ENCODE results near the gene TMEM234.

The TMEM234 gene

DNA sequence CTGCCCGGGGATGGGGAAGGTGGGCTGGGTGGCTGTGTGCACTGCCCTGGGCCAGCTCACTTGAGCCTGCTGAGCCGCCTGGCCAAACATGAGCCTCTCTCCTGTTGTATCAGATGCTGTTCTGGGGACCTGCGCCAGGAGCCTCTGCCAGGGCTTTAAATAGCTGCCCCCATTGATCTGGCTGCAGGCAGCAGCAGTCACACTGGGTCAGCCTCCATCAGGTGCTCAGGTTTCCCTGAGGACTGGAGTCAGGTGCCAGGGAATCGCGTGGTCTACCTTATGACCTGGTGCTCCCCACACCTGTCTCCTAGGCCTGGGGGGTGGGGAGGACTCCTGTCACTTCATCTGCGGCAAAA, 22.5 kb downstream of the TMEM234 start:
- DNase-seq (ENCODE audit: low read depth): no peak

DNA sequence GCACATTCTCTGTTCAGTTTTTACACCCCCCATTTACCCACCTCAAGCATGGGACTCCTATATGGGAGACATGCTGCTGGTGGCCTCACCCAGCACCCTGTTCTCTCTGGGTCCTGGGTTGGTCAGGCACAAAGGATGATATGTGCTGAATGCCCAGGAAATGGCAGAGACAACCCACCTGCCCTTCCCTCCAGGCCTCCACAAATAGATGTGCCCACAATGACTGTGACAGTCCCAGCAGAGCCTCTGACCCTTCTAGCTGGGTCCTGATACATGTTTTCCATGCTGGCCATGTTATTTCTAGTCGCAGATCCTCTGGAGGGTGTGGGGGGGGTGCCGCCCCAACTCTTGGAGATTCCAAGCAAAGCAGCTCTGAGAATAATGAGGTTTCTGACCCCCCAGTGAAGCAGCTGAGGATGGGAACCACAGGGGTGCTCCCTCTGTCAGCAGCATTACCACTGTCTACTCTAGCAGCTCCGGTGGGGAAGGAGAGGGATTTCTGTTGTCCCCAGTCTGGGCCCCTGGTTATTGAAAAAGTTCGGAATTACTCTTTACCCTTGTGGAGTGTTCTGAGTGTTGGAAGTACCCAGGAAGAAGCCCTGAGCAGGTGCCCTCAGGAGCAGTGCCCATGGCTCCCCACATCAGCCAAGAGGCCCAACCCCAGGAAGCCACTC, 23.0 kb downstream of the TMEM234 start:
- no peak for DNase-seq (ENCODE audit: low read depth)

DNA sequence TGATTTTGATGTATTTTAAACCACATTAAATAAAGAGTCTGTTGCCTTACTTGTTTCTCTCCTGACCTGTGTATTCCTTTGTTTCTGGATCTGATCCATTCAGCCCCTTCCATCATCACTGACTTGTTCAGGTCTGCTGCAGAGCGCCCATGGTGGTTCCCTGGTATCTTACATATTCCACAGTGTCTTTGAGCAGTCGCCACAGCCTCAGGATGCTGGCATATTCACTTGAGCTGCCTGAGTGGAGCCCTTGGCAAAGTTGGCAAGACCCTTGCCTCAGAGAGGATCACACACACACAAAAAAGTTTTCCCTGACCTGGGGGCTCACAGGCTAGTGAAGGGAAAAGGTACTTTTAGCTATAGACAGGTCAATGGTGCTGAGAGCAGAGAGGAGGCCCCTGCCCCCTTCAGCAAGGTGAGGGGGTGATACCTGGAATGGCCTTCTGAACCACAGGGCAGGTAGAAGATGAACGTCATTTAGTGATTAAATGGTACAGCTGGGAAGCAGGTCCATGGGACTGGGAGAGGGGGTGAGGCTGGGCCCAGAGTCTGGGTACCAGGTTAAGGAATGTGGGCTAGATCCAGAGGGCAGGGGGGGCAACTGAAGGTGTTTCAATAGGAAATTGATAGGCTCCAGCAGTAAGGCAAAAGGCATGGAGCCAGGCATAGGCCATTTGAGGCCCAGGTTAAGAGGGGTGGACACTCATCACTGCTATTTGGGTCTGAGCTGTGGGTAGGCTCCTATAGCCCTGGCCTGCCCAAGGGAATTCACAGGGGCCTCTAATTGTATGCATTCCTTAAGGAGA, 23.7 kb downstream of the TMEM234 start:
- DNase-seq (ENCODE audit: low read depth): no peak

DNA sequence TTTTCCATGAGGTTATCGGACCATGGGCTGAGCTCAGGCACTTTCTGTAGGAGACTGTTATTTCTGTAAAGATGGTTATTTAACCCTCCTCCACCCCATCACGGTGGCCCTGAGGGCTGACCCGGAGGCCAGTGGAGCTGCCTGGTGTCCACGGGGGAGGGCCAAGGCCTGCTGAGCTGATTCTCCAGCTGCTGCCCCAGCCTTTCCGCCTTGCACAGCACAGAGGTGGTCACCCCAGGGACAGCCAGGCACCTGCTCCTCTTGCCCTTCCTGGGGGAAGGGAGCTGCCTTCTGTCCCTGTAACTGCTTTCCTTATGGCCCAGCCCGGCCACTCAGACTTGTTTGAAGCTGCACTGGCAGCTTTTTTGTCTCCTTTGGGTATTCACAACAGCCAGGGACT, 24.3 kb downstream of the TMEM234 start:
- no peak for DNase-seq (ENCODE audit: low read depth)

DNA sequence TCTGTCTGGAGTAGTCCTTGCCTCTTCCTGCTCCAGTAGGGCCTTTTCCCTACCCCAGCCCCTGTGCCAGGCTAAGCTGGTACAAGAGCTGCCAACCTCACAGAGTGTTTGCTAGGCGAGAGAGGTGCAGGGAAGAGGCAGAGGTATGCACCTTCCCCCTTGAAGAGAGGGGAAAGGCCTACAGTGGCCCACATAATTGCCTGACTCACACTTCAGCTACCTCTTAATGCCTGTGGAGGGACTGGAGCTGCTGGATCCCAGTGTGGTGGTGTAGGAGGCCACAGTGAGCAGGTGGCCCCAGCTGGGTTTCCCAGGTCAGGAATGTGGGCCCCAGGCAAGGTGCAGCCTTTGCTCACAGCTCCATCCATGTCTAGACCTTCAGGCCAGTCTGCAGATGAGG, 25.1 kb downstream of the TMEM234 start:
- DNase-seq (ENCODE audit: low read depth): no peak

DNA sequence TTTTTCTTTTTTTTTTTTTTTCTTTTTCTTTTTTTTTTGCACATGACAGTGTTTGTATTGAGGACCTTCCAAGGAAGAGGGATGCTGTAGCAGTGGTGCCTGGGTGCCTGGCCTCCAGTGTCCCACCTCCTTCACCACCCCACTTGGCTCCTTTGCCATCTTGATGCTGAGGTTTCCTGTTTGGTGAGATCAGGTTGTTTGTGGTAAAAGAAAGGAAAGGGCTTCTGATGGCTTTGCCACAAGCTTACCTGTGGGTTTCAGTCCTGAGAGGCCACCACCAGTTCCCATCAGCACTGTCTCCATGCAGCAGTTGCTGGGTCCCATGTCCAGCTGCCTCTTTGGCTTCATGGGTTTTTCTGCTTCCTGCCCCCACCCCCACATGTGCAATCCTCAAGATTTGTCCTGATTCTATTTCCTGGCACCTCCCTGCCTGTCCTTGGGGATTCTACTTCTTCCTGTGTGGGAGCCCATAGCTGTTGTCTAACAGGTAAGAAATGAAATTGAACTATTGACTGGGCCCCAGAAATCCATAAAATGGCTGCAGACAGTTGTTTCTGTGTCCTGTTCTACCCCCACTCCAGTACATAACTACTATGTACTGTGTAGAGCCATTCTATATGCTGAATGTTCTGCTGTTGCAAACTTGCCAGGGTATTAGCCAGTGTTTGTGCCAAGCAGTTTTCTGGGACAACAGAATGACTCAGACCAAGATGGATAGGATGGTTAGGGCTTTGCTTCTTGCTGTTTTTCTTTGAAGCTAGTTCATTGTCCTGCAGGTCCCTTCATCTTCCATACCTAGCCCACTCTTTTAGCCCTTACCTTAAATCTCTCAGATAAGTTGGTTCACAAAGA, 26.0 kb downstream of the TMEM234 start:
- no peak for DNase-seq (ENCODE audit: low read depth)

DNA sequence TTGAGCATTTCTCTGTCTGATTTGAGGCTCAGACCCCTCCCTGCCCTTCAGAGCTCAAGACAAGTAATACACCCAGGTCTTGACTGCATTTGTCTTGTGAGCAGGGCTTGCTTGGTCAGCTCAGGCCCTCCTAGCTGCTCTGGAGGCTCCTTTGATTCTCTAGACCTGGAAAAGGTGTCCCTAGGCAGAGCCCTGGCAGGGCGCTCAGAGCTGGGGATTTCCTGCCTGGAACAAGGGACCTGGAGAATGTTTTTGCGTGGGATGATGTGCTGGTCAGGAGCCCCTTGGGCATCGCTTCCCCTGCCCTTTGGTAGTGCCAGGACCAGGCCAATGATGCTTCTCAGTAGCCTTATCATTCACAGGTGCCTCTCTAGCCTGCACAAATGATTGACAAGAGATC, 26.6 kb downstream of the TMEM234 start:
- no peak for DNase-seq (ENCODE audit: low read depth)

DNA sequence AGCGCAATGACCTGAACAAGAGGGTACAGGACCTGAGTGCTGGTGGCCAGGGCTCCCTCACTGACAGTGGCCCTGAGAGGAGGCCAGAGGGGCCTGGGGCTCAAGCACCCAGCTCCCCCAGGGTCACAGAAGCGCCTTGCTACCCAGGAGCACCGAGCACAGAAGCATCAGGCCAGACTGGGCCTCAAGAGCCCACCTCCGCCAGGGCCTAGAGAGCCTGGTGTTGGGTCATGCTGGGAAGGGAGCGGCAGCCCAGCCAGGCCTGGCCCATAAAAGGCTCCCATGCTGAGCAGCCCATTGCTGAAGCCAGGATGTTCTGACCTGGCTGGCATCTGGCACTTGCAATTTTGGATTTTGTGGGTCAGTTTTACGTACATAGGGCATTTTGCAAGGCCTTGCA, 27.2 kb downstream of the TMEM234 start:
- DNase-seq (ENCODE audit: low read depth): no peak

DNA sequence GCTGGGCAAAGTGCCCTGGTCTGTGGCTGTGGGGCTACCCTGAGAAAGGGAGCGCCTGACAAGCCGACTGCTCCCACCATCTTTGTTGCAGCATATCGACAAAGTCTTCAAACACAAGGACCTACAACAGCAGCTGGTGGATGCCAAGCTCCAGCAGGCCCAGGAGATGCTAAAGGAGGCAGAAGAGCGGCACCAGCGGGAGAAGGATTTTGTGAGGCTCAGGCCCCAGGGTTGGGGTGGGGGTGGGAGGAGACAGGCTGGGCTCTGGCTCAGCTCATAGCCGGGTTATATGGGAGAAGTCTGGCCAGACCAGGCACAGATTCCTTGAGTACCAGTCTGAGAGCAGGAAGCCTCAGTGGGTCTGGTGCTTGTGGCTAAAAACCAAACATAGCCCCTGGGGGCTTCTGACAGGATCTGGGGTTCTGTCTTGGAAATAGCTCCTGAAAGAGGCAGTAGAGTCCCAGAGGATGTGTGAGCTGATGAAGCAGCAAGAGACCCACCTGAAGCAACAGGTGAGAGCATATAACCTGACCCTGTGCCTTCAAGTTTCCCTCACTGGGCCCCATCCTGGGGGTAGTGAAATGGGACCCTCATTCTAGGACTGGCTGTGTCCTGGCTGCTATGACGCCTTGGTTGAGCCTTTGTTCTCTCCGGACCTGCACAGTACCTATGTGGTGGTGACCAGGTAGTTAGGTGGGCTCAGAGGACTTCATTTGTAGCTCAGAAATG, 29.8 kb downstream of the TMEM234 start:
- no peak for DNase-seq (ENCODE audit: low read depth)

DNA sequence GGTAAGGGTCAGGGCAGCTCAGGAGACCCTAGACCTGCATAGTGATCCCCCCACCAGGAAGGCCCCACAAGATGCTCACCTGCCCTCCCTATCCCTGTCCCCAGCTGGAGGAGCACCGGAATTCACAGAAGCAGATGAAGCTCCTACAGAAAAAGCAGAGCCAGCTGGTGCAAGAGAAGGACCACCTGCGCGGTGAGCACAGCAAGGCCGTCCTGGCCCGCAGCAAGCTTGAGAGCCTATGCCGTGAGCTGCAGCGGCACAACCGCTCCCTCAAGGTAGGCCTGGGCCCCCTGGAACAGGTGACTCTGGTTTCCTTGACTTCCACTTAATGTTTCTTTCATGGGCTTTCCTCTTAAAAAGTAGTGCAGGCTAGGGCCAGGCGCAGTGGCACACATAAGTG, 34.3 kb downstream of the TMEM234 start:
- DNase-seq (ENCODE audit: low read depth): no peak

DNA sequence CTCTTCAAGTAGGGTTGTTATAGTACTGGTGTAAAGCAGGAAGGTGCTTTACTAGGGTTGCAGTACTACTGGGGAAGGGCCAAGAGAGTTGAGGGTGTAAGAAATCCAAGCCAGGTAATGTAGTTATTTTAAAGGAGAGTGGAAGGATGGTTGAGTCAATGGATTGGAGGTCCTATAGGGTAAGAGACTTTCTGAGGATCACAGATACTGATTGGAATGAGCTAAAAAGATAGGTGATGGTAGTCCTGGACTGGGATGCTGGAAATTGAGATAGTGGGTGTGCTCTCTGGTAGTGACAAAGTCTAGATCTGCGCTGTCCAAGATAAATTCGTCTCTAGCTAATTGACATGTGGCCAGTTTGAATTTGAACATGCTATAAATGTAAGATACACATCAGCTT, 35.7 kb downstream of the TMEM234 start:
- DNase-seq (ENCODE audit: low read depth): no peak

DNA sequence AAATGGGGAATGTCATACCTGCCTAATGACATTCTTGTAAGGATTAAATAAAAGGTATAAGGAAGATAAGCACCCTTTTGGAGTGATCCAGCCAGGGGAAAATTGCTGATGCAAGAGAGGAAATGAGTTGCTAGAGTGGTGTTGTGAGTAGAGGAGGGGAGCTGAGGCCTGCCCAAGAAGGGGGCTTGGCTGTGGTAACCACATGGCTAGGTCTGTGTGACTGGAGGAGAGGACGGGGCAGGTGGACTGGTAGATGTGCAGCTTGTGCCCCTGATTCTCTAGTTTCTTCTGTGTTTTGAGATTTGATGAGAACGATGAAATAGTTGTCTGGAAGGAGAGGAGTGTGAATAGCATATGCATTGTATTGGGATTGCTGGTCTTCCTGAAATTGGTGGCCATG, 36.1 kb downstream of the TMEM234 start:
- no peak for DNase-seq (ENCODE audit: low read depth)

DNA sequence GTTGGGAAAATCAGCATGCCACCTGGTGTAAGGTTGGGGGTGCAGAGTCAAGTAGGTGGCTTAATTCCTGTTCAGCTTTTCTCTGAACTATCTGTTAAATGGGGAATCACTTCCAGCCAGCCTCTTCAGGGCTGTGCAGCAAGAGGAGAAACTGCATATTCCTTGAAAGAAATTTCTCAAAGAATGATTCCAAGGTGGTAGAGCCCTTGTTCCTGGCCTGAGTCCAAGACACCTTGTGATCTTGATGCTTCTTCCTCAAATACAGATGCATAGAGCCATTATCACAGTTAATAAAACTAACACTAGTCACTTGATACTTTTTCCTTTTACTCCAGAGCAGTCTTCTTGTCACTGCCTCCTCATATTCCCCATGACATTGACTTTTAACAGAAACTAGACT, 37.5 kb downstream of the TMEM234 start:
- DNase-seq (ENCODE audit: low read depth): no peak

DNA sequence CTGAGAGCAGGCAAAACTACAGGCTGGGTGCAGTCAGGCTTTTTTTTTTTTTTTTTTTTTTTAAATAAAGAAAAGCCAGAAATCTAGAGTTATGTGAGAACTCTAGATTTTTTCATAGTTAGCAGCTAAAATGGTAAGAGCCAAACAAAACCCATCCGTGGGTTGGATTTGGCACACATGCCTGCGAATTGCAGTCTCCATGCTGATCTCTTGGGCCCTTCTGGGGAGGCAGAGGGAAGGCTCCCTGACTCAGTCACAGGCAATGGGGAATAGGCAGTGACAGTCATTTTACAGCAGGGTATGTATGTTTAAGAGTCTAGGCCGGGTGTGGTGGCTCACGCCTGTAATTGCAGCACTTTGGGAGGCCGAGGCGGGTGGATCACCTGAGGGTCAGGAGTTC, 40.1 kb downstream of the TMEM234 start:
- DNase-seq (ENCODE audit: low read depth): no peak

DNA sequence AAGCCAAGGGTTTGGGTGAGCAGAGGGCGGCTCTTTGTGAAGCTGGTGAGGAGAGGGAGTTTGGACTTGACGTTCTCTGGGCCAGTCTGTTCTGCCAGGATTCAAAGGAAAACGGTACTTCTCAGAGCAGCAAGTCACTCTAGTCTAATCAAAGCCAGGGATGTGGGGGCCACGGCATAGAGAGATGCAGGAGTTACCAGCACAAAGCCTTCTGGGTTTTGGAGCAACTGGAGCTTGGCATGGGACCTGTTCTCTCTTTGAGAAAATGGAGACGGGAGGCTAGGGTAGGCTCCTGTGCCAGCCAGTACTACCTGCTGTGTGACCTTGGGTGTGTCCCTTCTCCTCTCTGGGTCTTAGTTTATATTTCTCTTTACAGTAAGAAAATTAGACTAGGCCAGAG, 40.6 kb downstream of the TMEM234 start:
- DNase-seq (ENCODE audit: low read depth): no peak

DNA sequence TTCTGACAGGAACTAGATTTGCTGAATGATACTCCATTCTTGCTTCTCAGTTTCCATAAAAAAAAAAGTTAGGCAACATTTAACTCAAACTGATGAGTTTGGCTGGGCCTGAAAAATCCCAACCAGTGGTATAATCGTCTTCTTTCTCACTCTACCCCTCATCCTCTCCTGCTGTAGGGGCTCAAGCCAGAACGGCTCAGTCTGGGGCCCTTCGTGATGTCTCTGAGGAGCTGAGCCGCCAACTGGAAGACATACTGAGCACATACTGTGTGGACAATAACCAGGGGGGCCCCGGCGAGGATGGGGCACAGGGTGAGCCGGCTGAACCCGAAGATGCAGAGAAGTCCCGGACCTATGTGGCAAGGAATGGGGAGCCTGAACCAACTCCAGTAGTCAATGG, 41.1 kb downstream of the TMEM234 start:
- DNase-seq (ENCODE audit: low read depth): no peak

DNA sequence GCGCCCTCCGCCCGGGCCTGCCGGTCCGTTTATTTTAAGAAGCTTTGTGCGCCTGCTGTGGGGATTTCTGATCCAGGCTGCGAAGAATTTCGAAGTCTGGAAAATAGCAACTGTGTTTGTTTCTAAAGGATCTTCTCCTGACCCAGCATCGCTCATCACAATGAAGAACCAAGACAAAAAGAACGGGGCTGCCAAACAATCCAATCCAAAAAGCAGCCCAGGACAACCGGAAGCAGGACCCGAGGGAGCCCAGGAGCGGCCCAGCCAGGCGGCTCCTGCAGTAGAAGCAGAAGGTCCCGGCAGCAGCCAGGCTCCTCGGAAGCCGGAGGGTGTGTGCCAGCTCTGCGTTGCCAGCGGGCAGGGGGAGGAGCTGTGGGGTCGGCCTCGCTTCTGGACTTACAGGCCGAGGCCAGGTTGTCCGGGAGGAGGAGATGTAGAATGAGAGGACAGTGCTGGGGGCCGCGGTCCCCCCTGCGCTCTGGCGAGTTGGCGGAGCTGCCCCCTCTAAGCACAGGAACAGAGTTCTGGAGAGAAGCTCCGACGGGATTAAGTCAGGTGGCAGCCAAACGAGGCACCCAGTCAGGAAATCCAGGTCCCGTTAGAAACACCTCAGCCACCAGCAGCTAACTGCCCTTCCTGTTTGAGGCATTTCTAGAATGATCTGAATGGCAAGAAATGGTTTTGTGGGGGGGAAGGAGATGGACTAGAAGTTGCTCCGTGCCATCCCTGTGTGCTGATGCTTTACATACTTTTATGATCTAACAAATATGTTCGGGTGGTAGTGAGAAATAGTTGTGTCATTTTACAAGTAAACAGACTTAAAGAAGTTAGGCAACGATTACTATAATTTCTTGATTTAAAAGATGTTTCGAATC, 41.7 kb downstream of the TMEM234 start:
- no peak for DNase-seq (ENCODE audit: low read depth)

DNA sequence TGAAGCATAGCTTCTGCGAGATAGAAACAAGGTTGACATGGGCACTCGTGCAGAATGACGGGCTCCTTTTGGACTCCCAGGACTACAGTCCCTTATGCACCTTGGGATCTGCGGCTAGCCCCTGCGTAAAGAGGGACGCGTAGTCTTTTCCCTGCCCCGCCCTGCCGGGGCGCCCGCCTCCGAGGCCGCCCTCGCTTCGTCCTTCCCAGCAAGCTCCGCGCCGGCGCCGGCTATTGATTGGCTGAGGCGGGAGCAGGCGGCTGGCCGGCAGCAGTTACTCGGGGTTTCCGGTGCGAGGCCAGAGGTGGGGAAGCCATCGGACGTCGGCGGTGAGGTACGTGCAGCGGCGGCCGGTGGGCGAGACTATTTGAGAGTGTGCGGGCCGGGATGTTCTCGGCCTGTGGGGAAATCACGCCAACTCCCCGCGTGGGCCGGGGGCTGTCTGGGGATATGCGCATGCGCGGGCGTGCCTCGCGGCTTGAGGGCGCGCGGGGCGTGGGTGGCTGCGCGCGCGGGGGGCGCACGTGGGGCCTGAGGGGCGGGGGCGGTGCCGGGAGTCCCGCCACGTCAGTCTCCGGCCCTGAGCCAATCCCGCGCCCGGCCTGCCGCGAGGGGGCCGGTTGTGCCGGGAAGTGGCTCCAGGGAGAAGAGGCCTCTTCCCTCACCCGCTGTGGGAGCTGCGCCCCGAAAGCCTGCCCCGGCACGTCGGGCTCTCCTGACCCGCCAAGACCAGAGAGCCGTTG, 42.5 kb downstream of the TMEM234 start, which contains the start of gene TXLNA:
TXLNA (plus strand) TSS at position 233 of the 743 bp plus-strand sequence. CDS start 671 bp downstream, outside the sequence.
- peak; percentile 85 for DNase-seq (ENCODE audit: low read depth)

DNA sequence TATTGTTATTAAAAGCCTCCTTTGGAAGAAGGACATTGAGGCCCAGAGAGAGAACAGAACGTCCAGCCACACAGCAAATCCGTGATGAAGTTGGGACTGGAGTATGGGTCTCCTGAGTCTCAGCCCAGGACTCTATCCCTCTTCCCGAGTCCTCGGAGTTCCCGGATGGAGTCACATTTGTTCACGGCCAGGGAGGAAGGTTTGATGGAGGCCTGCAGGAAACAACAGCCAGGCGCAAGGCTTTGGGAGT, 43.0 kb downstream of the TMEM234 start:
- no peak for DNase-seq (ENCODE audit: low read depth)

DNA sequence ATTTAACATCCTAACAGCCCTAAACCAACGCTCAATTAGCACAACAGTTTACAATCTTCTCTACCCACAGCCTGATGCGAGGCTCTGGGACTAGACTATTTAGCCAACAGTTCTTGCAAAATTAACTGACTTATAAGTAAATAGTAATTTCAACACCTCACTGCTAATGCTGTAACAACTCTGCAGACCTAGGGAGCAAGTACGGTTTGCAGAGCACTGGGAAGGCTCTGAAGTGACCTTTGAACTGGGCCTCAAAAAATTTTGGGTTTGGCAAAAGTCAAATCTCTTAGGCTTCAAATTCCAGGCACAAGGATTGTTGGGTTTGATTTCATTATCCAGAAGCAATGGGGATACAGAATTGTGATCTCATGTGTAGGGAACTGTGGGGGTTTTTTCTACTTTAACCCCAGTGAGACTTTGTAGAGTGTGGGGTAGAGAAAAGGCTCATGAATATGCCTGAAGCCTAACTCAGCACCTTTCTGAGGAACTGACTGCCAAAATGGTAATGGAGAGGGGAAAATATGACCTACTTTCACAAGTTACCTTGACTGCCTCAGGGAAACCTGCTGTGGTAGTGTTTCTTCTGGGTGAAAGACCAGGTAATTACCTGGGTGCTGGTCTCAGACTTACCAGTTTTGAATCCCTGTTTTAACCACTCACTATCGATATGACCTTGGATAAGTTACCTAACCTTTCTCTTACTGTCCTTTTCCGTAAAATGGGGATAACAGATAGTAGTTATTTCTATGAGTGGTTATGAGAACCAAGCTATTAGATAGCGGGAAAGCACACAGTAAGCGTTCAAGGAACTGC, 43.6 kb downstream of the TMEM234 start:
- DNase-seq (ENCODE audit: low read depth): no peak

All from fibroblast of the conjunctiva (primary cell).